ENCODE results near the gene PLEKHD1. TPM values are rescaled to one million over a fixed set of nuclear protein-coding genes. Genes with fewer than 3 reads are reported as not detected.

Gene PLEKHD1
- total RNA-seq, 1 experiment from 2014 or later = 1.2 TPM

- Histone ChIP-seq H3K4me1 (ENCODE audit: control insufficient read depth in 1 of 2, insufficient read depth in 2 of 2, low read length in 2 of 2) (peaks cover 0 to 4% of the 10 kb centered on the region in 2 experiments; a peak in 1 of 4 replicates), H2AFZ (ENCODE audit: low read depth, low read length, poor library complexity, severe bottlenecking) (no peak overlapping the region), H3K27ac (ENCODE audit: low read depth, low read length) (no peak overlapping the region), H3K4me3 (replicated peaks in 1 of 2; ENCODE audit: low read depth in 1 of 2, low read length in 2 of 2) (no peak overlapping the region), H4K20me1 (ENCODE audit: insufficient read depth) (no peaks in the 10 kb centered on the region), H3K4me2 (ENCODE audit: low read length) (no peak overlapping the region), H3K36me3 (ENCODE audit: control insufficient read depth in 1 of 2, insufficient read depth in 2 of 2, low read length in 2 of 2) (no peaks in the 10 kb centered on the region), H3K9me2 (ENCODE audit: insufficient read depth) (no peaks in the 10 kb centered on the region), H3K27me3 (ENCODE audit: insufficient read depth, low read length) (peaks cover 23% of the 10 kb centered on the region), H3K9me3 (ENCODE audit: control insufficient read depth in 1 of 2, insufficient read depth in 1 of 2, low read depth in 1 of 2, low read length in 2 of 2) (no peaks in the 10 kb centered on the region), H3K79me2 (ENCODE audit: insufficient read depth, low read length) (no peaks in the 10 kb centered on the region), H3K9ac (ENCODE audit: low read length) (no peak overlapping the region)
- TF ChIP-seq EZH2phosphoT487 (IDR thresholded peaks at IDR 0.05; ENCODE audit: borderline replicate concordance) (no peak), SIN3A (IDR thresholded peaks at IDR 0.05; ENCODE audit: low read depth) (no peak), CEBPB (IDR thresholded peaks at IDR 0.05; ENCODE audit: low read depth) (no peak), YY1 (IDR thresholded peaks at IDR 0.05; ENCODE audit: extremely low read depth, insufficient replicate concordance, low read depth, low read length) (no peak)
- TF ChIP-seq, protein P1, sequence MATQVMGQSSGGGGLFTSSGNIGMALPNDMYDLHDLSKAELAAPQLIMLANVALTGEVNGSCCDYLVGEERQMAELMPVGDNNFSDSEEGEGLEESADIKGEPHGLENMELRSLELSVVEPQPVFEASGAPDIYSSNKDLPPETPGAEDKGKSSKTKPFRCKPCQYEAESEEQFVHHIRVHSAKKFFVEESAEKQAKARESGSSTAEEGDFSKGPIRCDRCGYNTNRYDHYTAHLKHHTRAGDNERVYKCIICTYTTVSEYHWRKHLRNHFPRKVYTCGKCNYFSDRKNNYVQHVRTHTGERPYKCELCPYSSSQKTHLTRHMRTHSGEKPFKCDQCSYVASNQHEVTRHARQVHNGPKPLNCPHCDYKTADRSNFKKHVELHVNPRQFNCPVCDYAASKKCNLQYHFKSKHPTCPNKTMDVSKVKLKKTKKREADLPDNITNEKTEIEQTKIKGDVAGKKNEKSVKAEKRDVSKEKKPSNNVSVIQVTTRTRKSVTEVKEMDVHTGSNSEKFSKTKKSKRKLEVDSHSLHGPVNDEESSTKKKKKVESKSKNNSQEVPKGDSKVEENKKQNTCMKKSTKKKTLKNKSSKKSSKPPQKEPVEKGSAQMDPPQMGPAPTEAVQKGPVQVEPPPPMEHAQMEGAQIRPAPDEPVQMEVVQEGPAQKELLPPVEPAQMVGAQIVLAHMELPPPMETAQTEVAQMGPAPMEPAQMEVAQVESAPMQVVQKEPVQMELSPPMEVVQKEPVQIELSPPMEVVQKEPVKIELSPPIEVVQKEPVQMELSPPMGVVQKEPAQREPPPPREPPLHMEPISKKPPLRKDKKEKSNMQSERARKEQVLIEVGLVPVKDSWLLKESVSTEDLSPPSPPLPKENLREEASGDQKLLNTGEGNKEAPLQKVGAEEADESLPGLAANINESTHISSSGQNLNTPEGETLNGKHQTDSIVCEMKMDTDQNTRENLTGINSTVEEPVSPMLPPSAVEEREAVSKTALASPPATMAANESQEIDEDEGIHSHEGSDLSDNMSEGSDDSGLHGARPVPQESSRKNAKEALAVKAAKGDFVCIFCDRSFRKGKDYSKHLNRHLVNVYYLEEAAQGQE (IDR thresholded peaks at IDR 0.05; ENCODE audit: low read depth) = no peak
- DNase-seq (ENCODE audit: low read depth, low spot score) (no peak), ATAC-seq (no peak)
- CTCF ChIA-PET = interaction anchor here (1.0 kb wide), 1 partner anchor 8 kb away, joined by 3 read pairs; no protein-coding TSS in a partner anchor
- RAD21 ChIA-PET (ENCODE audit: low non-redundant PET in 1 of 2, low total read pairs in 2 of 2, uncharacterized antibody in 2 of 2, unreplicated experiment in 2 of 2) = no interaction called here
- no TSS peak for BruUV-seq (replicated peaks)
- intact Hi-C loops (cut with micrococcal nuclease) = no loop called here
- POLR2A ChIA-PET = no interaction called here
Observed at GRCh38 chr14:69571449-69572029, 87.0 kb downstream of the PLEKHD1 start.

Measured in HCT116 (cell line).